Measurements from ENCODE around the gene MICAL1.

The MICAL1 gene

GRCh38 chr6:109455437-109456110 is at the start of gene MICAL1:
MICAL1 (minus strand) TSS chr6:109455772; CDS start chr6:109454196, 1,576 bp downstream.
- peak; percentile 58 for DNase-seq

GRCh38 chr6:109503327-109504224 is 48.0 kb upstream of the MICAL1 start:
- DNase-seq = peak; percentile 43

- no peak for DNase-seq
Measured at GRCh38 chr6:109498936-109499335, 43.4 kb upstream of the MICAL1 start.

- DNase-seq = no peak
Measured at GRCh38 chr6:109498052-109498451, 42.5 kb upstream of the MICAL1 start.

GRCh38 chr6:109496036-109496772 is 40.6 kb upstream of the MICAL1 start:
- DNase-seq = no peak

GRCh38 chr6:109493865-109494264 is 38.3 kb upstream of the MICAL1 start:
- DNase-seq = no peak

- no peak for DNase-seq
Measured at GRCh38 chr6:109491207-109491938, 35.8 kb upstream of the MICAL1 start.

GRCh38 chr6:109490713-109491112 is 35.1 kb upstream of the MICAL1 start:
- DNase-seq = no peak

GRCh38 chr6:109488001-109488400 is 32.4 kb upstream of the MICAL1 start:
- no peak for DNase-seq

- DNase-seq = no peak
Measured at GRCh38 chr6:109486068-109486467, 30.5 kb upstream of the MICAL1 start.

GRCh38 chr6:109485266-109485935 is 29.8 kb upstream of the MICAL1 start:
- no peak for DNase-seq

GRCh38 chr6:109484122-109484521 is 28.6 kb upstream of the MICAL1 start:
- no peak for DNase-seq

GRCh38 chr6:109483735-109484057 is 28.1 kb upstream of the MICAL1 start:
- no peak for DNase-seq

GRCh38 chr6:109482905-109483734 is 27.5 kb upstream of the MICAL1 start, which contains the start of gene ZBTB24:
ZBTB24 (minus strand) TSS chr6:109483219; CDS start chr6:109482026, 1,193 bp downstream.
- peak; percentile 73 for DNase-seq

GRCh38 chr6:109480993-109481480 is 25.5 kb upstream of the MICAL1 start:
- DNase-seq = no peak

- DNase-seq = no peak
Measured at GRCh38 chr6:109478841-109479624, 23.5 kb upstream of the MICAL1 start.

- no peak for DNase-seq
Measured at GRCh38 chr6:109478222-109478805, 22.7 kb upstream of the MICAL1 start.

- no peak for DNase-seq
Measured at GRCh38 chr6:109477725-109478124, 22.2 kb upstream of the MICAL1 start.

- no peak for DNase-seq
Measured at GRCh38 chr6:109477184-109477583, 21.6 kb upstream of the MICAL1 start.

- DNase-seq = no peak
Measured at GRCh38 chr6:109475625-109476024, 20.1 kb upstream of the MICAL1 start.
